Measurements from ENCODE around the gene PYGO2.

PYGO2 gene

GRCh38 chr1:154945160-154945961 lies 16.2 kb downstream of the PYGO2 start:
- no peak for TF ChIP-seq CTCF (IDR thresholded peaks at IDR 0.05)

- TF ChIP-seq CTCF (IDR thresholded peaks at IDR 0.05), result no peak
Observed at GRCh38 chr1:154944401-154945159, 17.0 kb downstream of the PYGO2 start.

- peak; percentile 95 for TF ChIP-seq CTCF (IDR thresholded peaks at IDR 0.05)
Observed at GRCh38 chr1:154943649-154944400, 17.8 kb downstream of the PYGO2 start.

- no peak for TF ChIP-seq CTCF (IDR thresholded peaks at IDR 0.05)
Observed at GRCh38 chr1:154941333-154942013, 20.1 kb downstream of the PYGO2 start.

GRCh38 chr1:154940651-154941194 lies 20.9 kb downstream of the PYGO2 start:
- no peak for TF ChIP-seq CTCF (IDR thresholded peaks at IDR 0.05)

GRCh38 chr1:154940213-154940560 lies 21.4 kb downstream of the PYGO2 start:
- TF ChIP-seq CTCF (IDR thresholded peaks at IDR 0.05), result no peak

Measured in LNCAP (cell line).